HepG2 (cell line): ENCODE measurements around the gene RPS6KL1. TPM values are rescaled to one million over a fixed set of nuclear protein-coding genes. Genes with fewer than 3 reads are reported as not detected.

Experiments used
- ATAC-seq: fragments of 200-7000 bp; cut with Tn5 transposase; 3 replicates; pipeline ENCODE4 v1.9.1; 2020; ENCODE audit warnings: mild to moderate bottlenecking, moderate library complexity
- BruUV-seq: library from RNA; stranded (reverse); fragments of 400-500 nt; replicated peaks from 2 replicates; lab custom pipeline; 2021; lab: Mats Ljungman, UMichigan
- CTCF ChIA-PET: fragments of 300-600 bp; formaldehyde crosslinking; extraction: SDS; loops from one replicate; lab custom pipeline; 2021; ENCODE audit warnings: low total read pairs, inconsistent platforms, low intra/inter-chr PET ratio; lab: Yijun Ruan, JAX
- POLR2A ChIA-PET: fragments of 350-600 bp; sonication (Branson Sonifier 250); formaldehyde crosslinking; loops from one replicate; lab custom pipeline; 2020; ENCODE audit warnings: antibody characterized with exemption, inconsistent platforms; lab: Yijun Ruan, JAX
- DNase-seq: peaks from one replicate; pipeline ENCODE4 v3.0.0-alpha.2; 2015; ENCODE audit warnings: low spot score
- FAIRE-seq: peaks from 3 replicates; lab custom pipeline; 2011; peaks lifted over from hg19 to GRCh38; lab: Jason Lieb, UNC
- H2AFZ ChIP-seq: one replicate; pipeline ENCODE4 v1.6.1; 2011; ENCODE audit warnings: low read length, inconsistent platforms
- H3K27ac ChIP-seq: fragments of 300-600 bp; 3 replicates; pipeline ENCODE4 v1.8.0; 2011; ENCODE audit warnings: mixed run types, mild to moderate bottlenecking, mixed read lengths, low read length, inconsistent platforms; ENCODE audit not compliant: insufficient read depth; ENCODE audit errors: extremely low read length
- H3K27me3 ChIP-seq, 2 experiments: fragments of 200-600 bp in 1 of 2; 2 replicates in 1 of 2; 3 replicates in 1 of 2; pipeline versions ENCODE4 v1.6.0 to v1.8.0; 2011; ENCODE audit warnings: low read length in 2 of 2, mild to moderate bottlenecking in 2 of 2, moderate library complexity in 2 of 2, inconsistent platforms in 1 of 2; ENCODE audit not compliant: insufficient read depth in 2 of 2, control insufficient read depth in 1 of 2
- H3K36me3 ChIP-seq, 2 experiments: fragments of 200-600 bp in 1 of 2; replicated peaks in 1 of 2; 2 replicates in 1 of 2; 3 replicates in 1 of 2; pipeline versions ENCODE4 v1.5.1 to v1.8.0; 2011; ENCODE audit warnings: low read length in 2 of 2, inconsistent platforms in 1 of 2; ENCODE audit not compliant: insufficient read depth in 2 of 2, control insufficient read depth in 1 of 2
- H3K4me1 ChIP-seq: 2 replicates; pipeline ENCODE4 v1.5.1; 2012; ENCODE audit warnings: low read length, inconsistent platforms; ENCODE audit not compliant: insufficient read depth
- H3K4me2 ChIP-seq: 2 replicates; pipeline ENCODE4 v1.6.0; 2011; ENCODE audit warnings: low read depth, low read length, inconsistent platforms
- H3K4me3 ChIP-seq, 3 experiments: fragments of 200-600 bp in 1 of 3; sonication (generic), shearing (Covaris generic) in 1 of 3; replicated peaks in 1 of 3; 2 replicates each; pipeline ENCODE4 v1.5.1; 2011 to 2016; ENCODE audit warnings: low read length in 3 of 3, inconsistent platforms in 2 of 3, low read depth in 2 of 3, mild to moderate bottlenecking in 2 of 3, control low read depth in 1 of 3, mixed read lengths in 1 of 3; ENCODE audit not compliant: insufficient read depth in 1 of 3
- H3K79me2 ChIP-seq: one replicate; pipeline ENCODE4 v1.6.1; 2011; ENCODE audit warnings: low read length, inconsistent platforms; ENCODE audit not compliant: insufficient read depth
- H3K9ac ChIP-seq: 2 replicates; pipeline ENCODE4 v1.6.0; 2011; ENCODE audit warnings: mild to moderate bottlenecking, low read depth, low read length, inconsistent platforms; ENCODE audit not compliant: insufficient read depth
- H3K9me3 ChIP-seq: 2 replicates; pipeline ENCODE4 v1.5.1; 2012; ENCODE audit warnings: mild to moderate bottlenecking, low read length
- H4K20me1 ChIP-seq: 2 replicates; pipeline ENCODE4 v1.6.0; 2011; ENCODE audit warnings: inconsistent platforms, mild to moderate bottlenecking, low read length, moderate library complexity; ENCODE audit not compliant: insufficient read depth
- AGO1 ChIP-seq: fragments of 200-400 bp; formaldehyde crosslinking; IDR thresholded peaks from 2 replicates; pipeline ENCODE4 v1.6.1; 2017; ENCODE audit warnings: mild to moderate bottlenecking, low read depth, low read length, moderate library complexity; ENCODE audit not compliant: poor library complexity, severe bottlenecking
- CBX2 ChIP-seq, 2 experiments: fragments of 200-600 bp in 1 of 2; sonication (generic); formaldehyde crosslinking in 1 of 2; IDR thresholded peaks; 2 replicates each; pipeline versions ENCODE4 v1.7.0 to v1.8.1; 2018 to 2022; ENCODE audit warnings: low read depth in 2 of 2, low read length in 1 of 2, mild to moderate bottlenecking in 1 of 2, missing genetic modification reagents in 1 of 2
- MIER2 ChIP-seq: IDR thresholded peaks from 2 replicates; pipeline ENCODE4 v1.6.1; 2016; ENCODE audit warnings: missing biosample characterization, missing genetic modification reagents
- NCOA5 ChIP-seq: sonication (generic); formaldehyde crosslinking; IDR thresholded peaks from 2 replicates; pipeline ENCODE4 v1.4.0; 2020; ENCODE audit warnings: missing genetic modification reagents
- NFE2L1 ChIP-seq: sonication (generic); formaldehyde crosslinking; IDR thresholded peaks from 2 replicates; pipeline ENCODE4 v1.4.0; 2020; ENCODE audit warnings: missing genetic modification reagents, mild to moderate bottlenecking, borderline replicate concordance
- SKI ChIP-seq: fragments of 450-650 bp; IDR thresholded peaks from one replicate; pipeline ENCODE4 v1.6.1; 2018; ENCODE audit warnings: mild to moderate bottlenecking; ENCODE audit not compliant: partially characterized antibody
- SOX5 ChIP-seq: IDR thresholded peaks from 2 replicates; pipeline ENCODE4 v1.6.1; 2016; ENCODE audit warnings: borderline replicate concordance
- SYNCRIP ChIP-seq: fragments of 200-400 bp; formaldehyde crosslinking; IDR thresholded peaks from 2 replicates; pipeline ENCODE4 v1.6.1; 2018; ENCODE audit warnings: mild to moderate bottlenecking, low read depth, low read length; ENCODE audit not compliant: insufficient read depth
- ZC3H13 ChIP-seq: sonication (generic); formaldehyde crosslinking; IDR thresholded peaks from 2 replicates; pipeline ENCODE4 v1.8.1; 2023; ENCODE audit warnings: mild to moderate bottlenecking, missing genetic modification reagents, moderate library complexity
- ZNF496 ChIP-seq: sonication (generic); formaldehyde crosslinking; IDR thresholded peaks from 2 replicates; pipeline ENCODE4 v1.8.1; 2023; ENCODE audit warnings: mild to moderate bottlenecking, moderate library complexity, missing genetic modification reagents; ENCODE audit not compliant: insufficient replicate concordance
- ZSCAN29 ChIP-seq: sonication (generic); formaldehyde crosslinking; conservative IDR thresholded peaks from 2 replicates; pipeline ENCODE4 v1.4.0; 2020; ENCODE audit warnings: mild to moderate bottlenecking, missing genetic modification reagents
- WGBS: methylation state at CpG from one replicate; pipeline ENCODE4 v1.1.6; 2017; ENCODE audit warnings: low lambda C conversion rate; 5-methylcytosine and 5-hydroxymethylcytosine counted together
- in situ Hi-C: cut with HindIII; loops from 2 replicates; pipeline ENCODE4 v1.10.0; 2017; ENCODE audit warnings: low pct_unique_long_range_greater_than_20kb; ENCODE audit not compliant: extremely low pct_ligation_motif_present
- intact Hi-C: fragments of 100-400 bp; cut with micrococcal nuclease; formaldehyde crosslinking; loops from one replicate; pipeline ENCODE4 v1.10.0; 2022; ENCODE audit not compliant: unreplicated experiment
- polyA plus RNA-seq, 8 experiments: library from polyadenylated mRNA; depleted of rRNA in 3 of 8; stranded (reverse) in 7 of 8; unstranded in 1 of 8; fragments of >200 nt; fragmentation: Illumina TruSeq in 4 of 8; extraction: Trizol in 4 of 8; gene quantifications; 2 replicates each; pipeline versions ENCODE4 v1.2.1 to v1.2.3, GENCODE V29; 2011 to 2016; ENCODE audit warnings: low read depth in 4 of 8, missing spikeins in 1 of 8, mixed read lengths in 1 of 8; ENCODE audit not compliant: insufficient read depth in 1 of 8
- total RNA-seq, 5 experiments: library from RNA; depleted of rRNA; stranded (reverse); fragments of >200 nt; fragmentation: Illumina TruSeq; extraction: Trizol; gene quantifications; 2 replicates each; pipeline ENCODE4 v1.2.3, GENCODE V29; 2016; ENCODE audit warnings: low read depth in 1 of 5
- TF ChIP-seq, protein P1 (sequence below): IDR thresholded peaks from 2 replicates; pipeline ENCODE4 v1.6.1; 2016
- TF ChIP-seq, protein P2 (sequence below): IDR thresholded peaks from 2 replicates; pipeline ENCODE4 v1.6.1; 2012; ENCODE audit warnings: low read depth, low read length, improper control_type of control experiment
- TF ChIP-seq, protein P3 (sequence below), 2 experiments: sonication (generic) in 1 of 2; formaldehyde crosslinking in 1 of 2; IDR thresholded peaks; 2 replicates each; pipeline versions ENCODE4 v1.5.1 to v1.6.1; 2011 to 2020; ENCODE audit warnings: borderline replicate concordance in 1 of 2, low read depth in 1 of 2, low read length in 1 of 2, mild to moderate bottlenecking in 1 of 2, missing genetic modification reagents in 1 of 2, moderate library complexity in 1 of 2
- TF ChIP-seq, protein P4 (sequence below): sonication (generic); formaldehyde crosslinking; IDR thresholded peaks from 2 replicates; pipeline ENCODE4 v1.4.0; 2020; ENCODE audit warnings: missing genetic modification reagents, mild to moderate bottlenecking, borderline replicate concordance

RPS6KL1 gene
- total and polyA plus RNA-seq, 2 of the 13 experiments (the other 11 are each of a cell fraction or from before 2014, with no cell fraction given), result 6.5 to 11.5 TPM

DNA sequence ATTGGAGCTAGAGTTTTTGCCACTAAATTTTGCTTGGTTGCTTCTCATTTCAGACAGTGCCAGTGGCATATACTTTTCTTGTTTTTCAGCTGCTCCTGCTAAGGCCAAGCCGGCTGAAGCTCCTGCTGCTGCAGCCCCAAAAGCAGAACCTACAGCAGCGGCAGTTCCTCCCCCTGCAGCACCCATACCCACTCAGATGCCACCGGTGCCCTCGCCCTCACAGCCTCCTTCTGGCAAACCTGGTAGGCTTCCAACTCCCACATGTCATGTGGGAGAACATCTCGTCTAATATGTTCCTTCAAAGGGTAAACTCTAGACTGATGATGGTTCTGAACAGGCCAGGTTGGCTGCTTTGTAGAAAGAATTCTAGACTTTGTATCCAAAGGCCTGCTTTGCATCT is 30.3 kb downstream of the RPS6KL1 start:
- 98% methylated on average over 5 of the region's 5 CpGs for WGBS
- DNase-seq, result no peak
- peaks cover 53% of the 10 kb centered on the region for H3K4me1 ChIP-seq
- H3K9ac ChIP-seq, result no peak overlapping the region
- ATAC-seq, result no peak
- H3K9me3 ChIP-seq, result no peaks in the 10 kb centered on the region
- no peak overlapping the region for H3K4me2 ChIP-seq
- H3K27me3 ChIP-seq, result no peaks in the 10 kb centered on the region
- intact Hi-C loops, result no loop called here
- in situ Hi-C loops, result no loop called here
- peaks cover 12% of the 10 kb centered on the region for H3K79me2 ChIP-seq
- no peak overlapping the region for H2AFZ ChIP-seq
- no TSS peak for BruUV-seq
- H3K4me3 ChIP-seq, result no peak overlapping the region
- no peak overlapping the region for H3K27ac ChIP-seq
- POLR2A ChIA-PET, result interaction anchor here (0.7 to 1.7 kb wide), 2 partner anchors 13 to 561 kb away, joined by 3 to 4 read pairs; no protein-coding TSS in a partner anchor
- FAIRE-seq, result no peak
- CTCF ChIA-PET, result interaction anchor here (1.1 kb wide), 1 partner anchor 13 kb away, joined by 3 read pairs; no protein-coding TSS in a partner anchor
- peaks cover 32 to 81% of the 10 kb centered on the region in 2 experiments for H3K36me3 ChIP-seq
- H4K20me1 ChIP-seq, result no peaks in the 10 kb centered on the region
- TF ChIP-seq SYNCRIP (no peak), CBX2 (IDR thresholded peaks at IDR 0.05; ENCODE audit: low read depth, low read length) (no peak), CBX2 (CRISPR knock-in tag; IDR thresholded peaks at IDR 0.05; ENCODE audit: low read depth) (no peak), ZSCAN29 (CRISPR knock-in tag) (no peak), SOX5 (CRISPR knock-in tag) (no peak), AGO1 (no peak), NCOA5 (CRISPR knock-in tag) (no peak), NFE2L1 (CRISPR knock-in tag) (no peak), SKI (no peak), ZNF496 (CRISPR knock-in tag) (no peak), ZC3H13 (CRISPR knock-in tag) (no peak), MIER2 (CRISPR knock-in tag) (no peak)
- TF ChIP-seq, protein P1, sequence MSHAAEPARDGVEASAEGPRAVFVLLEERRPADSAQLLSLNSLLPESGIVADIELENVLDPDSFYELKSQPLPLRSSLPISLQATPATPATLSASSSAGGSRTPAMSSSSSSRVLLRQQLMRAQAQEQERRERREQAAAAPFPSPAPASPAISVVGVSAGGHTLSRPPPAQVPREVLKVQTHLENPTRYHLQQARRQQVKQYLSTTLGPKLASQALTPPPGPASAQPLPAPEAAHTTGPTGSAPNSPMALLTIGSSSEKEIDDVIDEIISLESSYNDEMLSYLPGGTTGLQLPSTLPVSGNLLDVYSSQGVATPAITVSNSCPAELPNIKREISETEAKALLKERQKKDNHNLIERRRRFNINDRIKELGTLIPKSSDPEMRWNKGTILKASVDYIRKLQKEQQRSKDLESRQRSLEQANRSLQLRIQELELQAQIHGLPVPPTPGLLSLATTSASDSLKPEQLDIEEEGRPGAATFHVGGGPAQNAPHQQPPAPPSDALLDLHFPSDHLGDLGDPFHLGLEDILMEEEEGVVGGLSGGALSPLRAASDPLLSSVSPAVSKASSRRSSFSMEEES (CRISPR knock-in tag), result no peak
- TF ChIP-seq, protein P2, sequence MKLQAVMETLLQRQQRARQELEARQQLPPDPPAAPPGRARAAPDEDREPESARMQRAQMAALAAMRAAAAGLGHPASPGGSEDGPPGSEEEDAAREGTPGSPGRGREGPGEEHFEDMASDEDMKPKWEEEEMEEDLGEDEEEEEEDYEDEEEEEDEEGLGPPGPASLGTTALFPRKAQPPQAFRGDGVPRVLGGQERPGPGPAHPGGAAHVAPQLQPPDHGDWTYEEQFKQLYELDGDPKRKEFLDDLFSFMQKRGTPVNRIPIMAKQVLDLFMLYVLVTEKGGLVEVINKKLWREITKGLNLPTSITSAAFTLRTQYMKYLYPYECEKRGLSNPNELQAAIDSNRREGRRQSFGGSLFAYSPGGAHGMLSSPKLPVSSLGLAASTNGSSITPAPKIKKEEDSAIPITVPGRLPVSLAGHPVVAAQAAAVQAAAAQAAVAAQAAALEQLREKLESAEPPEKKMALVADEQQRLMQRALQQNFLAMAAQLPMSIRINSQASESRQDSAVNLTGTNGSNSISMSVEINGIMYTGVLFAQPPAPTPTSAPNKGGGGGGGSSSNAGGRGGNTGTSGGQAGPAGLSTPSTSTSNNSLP, result no peak
- TF ChIP-seq, protein P3, sequence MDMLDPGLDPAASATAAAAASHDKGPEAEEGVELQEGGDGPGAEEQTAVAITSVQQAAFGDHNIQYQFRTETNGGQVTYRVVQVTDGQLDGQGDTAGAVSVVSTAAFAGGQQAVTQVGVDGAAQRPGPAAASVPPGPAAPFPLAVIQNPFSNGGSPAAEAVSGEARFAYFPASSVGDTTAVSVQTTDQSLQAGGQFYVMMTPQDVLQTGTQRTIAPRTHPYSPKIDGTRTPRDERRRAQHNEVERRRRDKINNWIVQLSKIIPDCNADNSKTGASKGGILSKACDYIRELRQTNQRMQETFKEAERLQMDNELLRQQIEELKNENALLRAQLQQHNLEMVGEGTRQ (IDR thresholded peaks at IDR 0.05; ENCODE audit: low read depth, low read length), result no peak
- TF ChIP-seq, protein P3 (CRISPR knock-in tag; IDR thresholded peaks at IDR 0.05; ENCODE audit: borderline replicate concordance), result no peak
- TF ChIP-seq, protein P4, sequence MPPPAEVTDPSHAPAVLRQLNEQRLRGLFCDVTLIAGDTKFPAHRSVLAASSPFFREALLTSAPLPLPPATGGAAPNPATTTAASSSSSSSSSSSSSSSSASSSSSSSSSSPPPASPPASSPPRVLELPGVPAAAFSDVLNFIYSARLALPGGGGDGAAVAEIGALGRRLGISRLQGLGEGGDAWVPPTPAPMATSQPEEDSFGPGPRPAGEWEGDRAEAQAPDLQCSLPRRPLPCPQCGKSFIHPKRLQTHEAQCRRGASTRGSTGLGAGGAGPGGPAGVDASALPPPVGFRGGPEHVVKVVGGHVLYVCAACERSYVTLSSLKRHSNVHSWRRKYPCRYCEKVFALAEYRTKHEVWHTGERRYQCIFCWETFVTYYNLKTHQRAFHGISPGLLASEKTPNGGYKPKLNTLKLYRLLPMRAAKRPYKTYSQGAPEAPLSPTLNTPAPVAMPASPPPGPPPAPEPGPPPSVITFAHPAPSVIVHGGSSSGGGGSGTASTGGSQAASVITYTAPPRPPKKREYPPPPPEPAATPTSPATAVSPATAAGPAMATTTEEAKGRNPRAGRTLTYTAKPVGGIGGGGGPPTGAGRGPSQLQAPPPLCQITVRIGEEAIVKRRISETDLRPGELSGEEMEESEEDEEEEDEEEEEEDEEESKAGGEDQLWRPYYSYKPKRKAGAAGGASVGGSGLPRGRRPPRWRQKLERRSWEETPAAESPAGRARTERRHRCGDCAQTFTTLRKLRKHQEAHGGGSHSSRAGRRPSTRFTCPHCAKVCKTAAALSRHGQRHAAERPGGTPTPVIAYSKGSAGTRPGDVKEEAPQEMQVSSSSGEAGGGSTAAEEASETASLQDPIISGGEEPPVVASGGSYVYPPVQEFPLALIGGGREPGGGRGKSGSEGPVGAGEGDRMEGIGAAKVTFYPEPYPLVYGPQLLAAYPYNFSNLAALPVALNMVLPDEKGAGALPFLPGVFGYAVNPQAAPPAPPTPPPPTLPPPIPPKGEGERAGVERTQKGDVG, result no peak
